ENCODE results near the gene PTPA.
"Not testable (repeated sequence)": the region's sequence is repeated elsewhere in the genome, so short reads cannot be mapped to it uniquely, and the experiment has no call there.

Gene PTPA

GRCh38 chr9:129107651-129108050 is 3.6 kb upstream of the PTPA start:
- H3K27ac ChIP-seq = no peak overlapping the region
- DNase-seq (ENCODE audit: low read depth, low spot score) = no peak

DNA sequence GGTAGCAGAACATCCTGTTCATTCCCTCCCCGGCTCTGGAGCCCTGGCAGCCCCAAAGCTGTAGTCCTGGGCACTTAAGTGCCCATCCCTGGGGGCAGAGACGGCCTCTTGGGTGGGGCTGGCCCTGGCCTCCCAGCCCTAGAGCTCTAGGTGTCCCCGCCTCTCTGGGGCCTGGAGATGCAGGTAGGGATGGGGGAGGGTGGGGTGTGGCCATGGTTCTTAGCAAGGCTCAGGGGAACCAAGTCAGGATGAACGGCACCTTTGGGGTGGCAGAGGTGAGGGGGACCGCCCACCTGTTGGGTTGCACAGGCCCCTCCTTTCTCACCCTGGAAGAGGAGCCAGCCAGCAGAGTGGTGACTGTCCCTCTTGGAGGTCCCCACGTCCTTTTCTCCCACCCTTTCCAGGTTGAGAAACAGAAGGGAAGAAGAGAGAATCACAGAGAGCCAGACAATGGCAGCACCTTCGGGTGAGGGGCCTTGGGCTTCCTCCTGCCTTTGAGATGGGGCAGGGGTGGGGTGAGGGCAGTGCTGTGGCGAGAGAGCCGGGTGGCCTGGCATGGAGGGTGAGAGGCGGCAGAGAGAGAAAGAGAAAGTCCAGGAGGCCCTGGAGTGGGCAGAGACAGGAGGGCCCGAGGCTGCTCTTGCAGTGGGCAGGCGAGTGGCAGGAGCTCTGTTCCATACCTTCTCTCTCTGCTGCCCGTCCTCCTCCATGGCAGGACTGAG is 3.0 kb upstream of the PTPA start:
- H3K27ac ChIP-seq = no peak overlapping the region
- no peak for DNase-seq (ENCODE audit: low read depth, low spot score)

DNA sequence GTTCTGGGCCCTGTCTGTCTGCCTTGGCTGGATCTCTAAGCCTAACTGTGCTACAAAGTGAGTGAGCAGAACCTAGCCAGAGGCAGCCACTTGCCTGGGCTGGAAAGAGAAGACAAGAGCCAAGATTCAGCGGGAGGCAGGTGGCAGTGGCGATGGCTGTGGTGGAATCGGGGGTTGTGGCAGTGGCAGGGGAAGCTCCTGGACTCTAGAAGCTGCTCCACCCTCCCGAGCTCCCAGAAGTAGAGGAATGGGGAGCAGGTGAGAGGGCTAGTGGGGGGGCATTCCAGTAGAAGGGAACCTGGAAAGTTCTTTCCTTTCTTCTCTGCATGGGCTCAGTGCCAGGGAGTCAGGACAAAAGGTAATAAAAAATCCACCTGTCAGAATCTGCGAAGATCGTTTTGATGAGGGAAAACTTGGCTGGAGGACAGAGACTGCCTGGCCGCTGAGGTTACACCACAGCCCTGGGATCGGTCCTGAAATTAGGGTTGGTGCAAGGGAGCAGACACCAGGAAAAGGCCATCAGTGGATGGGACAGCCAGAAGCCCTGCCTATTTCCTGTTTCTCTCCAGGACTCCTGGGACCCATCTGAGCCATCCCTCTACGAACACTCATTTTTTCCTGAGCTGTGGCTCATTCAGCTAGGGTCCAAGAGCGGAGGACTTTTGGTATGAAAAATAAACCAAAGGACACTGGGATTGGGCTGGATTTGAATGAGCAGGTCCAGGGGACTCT is 2.2 kb upstream of the PTPA start:
- DNase-seq (ENCODE audit: low read depth, low spot score) = no peak

GRCh38 chr9:129109537-129109903 is 1.7 kb upstream of the PTPA start:
- DNase-seq (ENCODE audit: low read depth, low spot score) = no peak

More for the DNA sequence above, 2.2 kb upstream of the PTPA start:
- no peak overlapping the region for H3K27ac ChIP-seq

DNA sequence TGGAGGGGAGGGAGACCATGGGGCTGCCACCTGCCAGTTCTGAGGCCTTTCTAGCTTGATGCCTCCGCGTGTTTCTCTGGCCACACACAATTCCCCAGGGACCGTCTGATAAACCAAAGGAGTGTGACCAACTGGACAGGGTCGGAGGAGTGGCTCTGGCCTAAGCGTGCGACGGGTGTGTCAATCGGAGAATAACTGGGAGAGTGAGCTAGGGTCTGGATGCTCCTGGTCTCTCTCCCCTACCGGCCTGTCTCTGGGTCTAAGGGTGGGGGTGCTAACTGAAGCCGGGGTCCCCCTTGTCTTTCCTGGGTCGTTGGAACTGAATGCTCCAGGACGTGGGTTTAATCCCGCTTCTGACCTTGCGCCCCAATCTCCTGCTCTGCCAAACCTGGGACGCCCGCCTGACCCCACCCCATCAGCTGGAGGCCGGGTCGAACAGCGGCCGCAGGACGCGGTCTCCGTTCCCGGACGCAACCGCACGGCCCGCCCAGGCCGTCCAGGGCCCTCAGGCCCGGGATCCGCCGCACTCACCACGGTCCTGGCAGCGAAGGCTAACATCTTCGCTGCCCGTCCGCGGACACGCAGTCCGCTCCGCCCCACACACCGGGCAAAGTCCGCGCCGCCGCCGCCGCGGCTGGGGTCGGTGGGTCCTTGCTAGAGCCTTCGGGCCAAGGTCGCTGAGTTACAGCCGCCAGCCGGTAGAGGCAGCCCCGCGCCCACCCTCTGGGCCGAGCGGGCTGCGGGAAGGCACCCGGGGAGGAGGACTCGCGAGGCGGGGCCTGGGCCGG is 1.1 kb upstream of the PTPA start:
- H3K27ac ChIP-seq = peak overlapping the region; percentile 82
- no peak for DNase-seq (ENCODE audit: low read depth, low spot score)

More at GRCh38 chr9:129109537-129109903, 1.7 kb upstream of the PTPA start:
- H3K27ac ChIP-seq = no peak overlapping the region

DNA sequence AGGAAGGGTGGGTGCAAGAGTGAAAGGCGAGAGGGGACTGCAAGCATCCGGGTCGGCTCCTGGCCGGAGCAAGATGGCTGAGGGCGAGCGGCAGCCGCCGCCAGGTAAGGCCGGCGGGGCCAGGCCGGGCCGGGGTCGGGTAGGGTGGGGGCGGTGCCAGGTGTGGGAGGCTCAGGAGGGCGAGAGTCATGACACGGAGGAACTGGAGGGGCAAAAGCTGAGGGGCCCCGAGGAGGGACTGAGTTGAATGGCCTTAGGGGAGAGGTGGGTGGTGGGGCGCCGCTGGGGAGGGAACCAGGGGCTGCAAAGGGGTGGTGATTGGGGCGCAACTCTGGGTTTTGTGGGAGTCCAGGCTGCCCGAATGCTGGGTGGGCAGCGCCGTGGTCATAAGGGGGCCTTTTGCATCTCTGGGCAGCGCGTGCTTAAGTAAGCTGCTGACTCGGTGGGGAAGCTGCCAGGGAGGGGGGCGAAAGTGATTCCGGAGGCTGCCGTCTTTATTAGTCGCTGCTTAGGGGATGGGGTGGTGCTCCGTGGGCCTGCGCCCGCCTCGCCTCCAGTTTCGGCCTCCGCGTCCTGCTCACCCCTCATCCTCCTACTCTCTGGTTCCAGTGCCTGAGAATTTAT is 425 bp downstream of the PTPA start:
- DNase-seq (ENCODE audit: low read depth, low spot score) = no peak
- H3K27ac ChIP-seq = peak overlapping the region; percentile 82

- peak overlapping the region; percentile 82 for H3K27ac ChIP-seq
These were observed 1.3 kb downstream of the PTPA start for GRCh38 chr9:129112526-129112925.

DNA sequence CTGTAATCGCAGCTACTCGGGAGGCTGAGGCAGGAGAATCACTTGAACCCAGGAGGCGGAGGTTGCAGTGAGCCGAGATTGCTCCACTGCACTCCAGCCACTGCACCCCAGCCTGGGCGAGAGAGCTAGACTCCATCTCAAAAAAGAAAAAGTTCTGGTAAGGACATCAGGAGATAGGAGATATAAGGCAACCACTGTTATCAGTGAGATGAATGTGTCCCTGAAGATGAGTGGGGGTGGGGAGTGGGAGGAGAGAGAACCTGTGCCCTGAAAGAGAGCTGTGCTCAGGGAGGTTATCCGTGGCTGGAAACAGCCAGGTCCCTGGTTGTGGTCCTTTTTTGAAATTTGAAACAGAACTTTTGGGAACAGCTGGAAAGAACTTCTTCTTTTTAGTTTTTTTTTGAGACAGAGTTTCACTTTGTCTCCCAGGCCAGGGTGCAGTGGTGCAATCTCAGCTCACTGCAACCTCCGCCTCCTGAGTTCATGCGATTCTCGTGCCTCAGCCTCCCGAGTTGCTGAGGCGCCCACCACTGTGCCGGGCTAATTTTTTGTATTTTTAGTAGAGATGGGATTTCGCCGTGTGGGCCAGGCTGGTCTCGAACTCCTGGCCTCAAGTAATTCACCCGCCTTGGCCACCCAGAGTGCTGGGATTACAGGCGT is 2.6 kb downstream of the PTPA start:
- DNase-seq (ENCODE audit: low read depth, low spot score) = no peak
- no peak overlapping the region for H3K27ac ChIP-seq

More at GRCh38 chr9:129112526-129112925, 1.3 kb downstream of the PTPA start:
- DNase-seq (ENCODE audit: low read depth, low spot score) = not testable (repeated sequence)

DNA sequence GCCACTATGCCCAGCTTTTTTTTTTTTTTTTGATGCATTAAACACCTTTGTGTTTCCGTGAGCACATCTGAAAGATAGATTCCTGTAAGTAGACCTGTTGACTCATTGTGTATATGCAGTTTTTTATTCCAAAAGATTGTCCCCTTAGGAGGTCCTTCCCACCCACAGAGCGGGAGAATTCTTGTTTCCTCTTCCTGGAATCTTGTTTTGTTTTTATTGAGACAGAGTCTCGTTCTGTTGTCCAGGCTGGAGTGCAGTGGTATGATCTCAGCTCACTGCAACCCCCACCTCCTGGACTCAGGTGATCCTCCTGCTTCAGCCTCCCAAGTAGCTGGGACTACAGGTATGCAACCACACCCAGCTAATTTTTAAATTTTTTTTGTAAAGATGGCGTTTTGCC is 7.6 kb downstream of the PTPA start:
- H3K27ac ChIP-seq = no peak overlapping the region
- no peak for DNase-seq (ENCODE audit: low read depth, low spot score)

DNA sequence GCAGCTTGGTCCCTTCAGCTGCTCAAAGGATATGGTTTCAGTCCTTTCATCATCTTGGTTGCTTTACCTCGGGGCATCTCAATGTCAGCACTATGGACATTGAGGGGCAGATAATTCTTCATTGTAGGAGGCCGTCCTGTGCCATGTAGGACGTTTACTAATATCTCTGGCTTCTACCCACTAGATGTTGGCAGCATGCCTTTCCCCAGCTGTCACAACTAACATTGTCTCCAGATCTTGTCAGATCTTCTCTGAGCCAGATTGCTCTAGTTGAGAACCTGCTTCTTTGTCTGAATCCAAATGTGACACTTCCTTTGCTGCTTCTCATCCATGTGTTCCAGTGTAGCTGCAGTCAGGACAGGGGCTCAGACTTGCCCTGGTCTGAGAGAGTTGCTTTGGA is 10.3 kb downstream of the PTPA start:
- DNase-seq (ENCODE audit: low read depth, low spot score) = no peak
- H3K27ac ChIP-seq = no peak overlapping the region

- DNase-seq (ENCODE audit: low read depth, low spot score) = no peak
- no peak overlapping the region for H3K27ac ChIP-seq
These were observed 10.9 kb downstream of the PTPA start for GRCh38 chr9:129122133-129122532.

- H3K27ac ChIP-seq; DNase-seq (ENCODE audit: low read depth, low spot score): not testable (repeated sequence)
These were observed 11.8 kb downstream of the PTPA start for GRCh38 chr9:129122976-129123375.

DNA sequence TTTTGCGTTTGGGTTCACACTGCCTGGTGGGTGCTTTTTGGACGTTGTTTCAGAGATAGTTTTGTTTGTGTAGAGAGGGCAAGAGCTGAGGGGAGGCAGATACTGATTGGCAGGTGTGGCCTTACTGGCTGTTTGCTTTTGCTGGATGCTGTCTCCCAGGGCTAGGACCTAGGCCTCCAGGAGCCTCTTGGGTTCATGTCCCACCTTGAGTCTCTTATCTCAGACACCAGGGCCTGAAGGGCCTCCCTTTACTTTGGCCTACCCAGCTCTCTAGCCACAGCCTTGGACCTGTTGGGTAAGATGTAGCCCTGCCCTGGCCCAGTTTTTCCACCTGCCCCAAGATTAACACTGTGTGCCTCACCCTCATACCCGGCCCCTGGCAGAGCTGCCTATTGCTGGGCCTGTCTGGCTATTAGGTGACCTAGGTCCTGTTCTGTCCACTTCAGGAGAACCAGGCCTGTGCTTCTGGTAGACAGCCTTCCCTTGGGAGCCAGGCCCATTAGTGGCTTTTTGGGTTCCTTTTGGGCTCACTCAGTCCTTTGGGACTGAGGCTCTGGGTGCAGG is 13.4 kb downstream of the PTPA start:
- DNase-seq (ENCODE audit: low read depth, low spot score) = no peak
- H3K27ac ChIP-seq = peak overlapping the region; percentile 82

DNA sequence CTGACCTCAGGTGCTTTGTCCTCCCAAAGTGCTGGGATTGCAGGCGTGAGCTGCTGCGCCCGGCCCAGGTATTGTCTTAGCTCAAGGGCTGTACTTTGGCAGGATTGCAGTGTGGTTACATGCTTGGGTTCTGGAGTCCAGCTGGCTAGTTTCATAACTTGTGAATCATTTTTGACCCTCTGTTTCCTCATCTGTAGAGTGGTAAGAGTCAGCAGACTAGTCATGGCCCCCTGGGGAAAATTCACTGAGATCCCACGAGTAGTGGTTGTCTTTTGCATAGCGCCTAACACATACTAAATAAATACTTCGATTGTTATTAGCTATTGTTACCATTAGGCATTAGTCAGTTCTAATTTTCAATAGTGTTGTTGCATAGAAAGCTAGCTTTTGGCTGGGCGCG is 14.3 kb downstream of the PTPA start:
- DNase-seq (ENCODE audit: low read depth, low spot score) = no peak
- H3K27ac ChIP-seq = peak overlapping the region; percentile 82

DNA sequence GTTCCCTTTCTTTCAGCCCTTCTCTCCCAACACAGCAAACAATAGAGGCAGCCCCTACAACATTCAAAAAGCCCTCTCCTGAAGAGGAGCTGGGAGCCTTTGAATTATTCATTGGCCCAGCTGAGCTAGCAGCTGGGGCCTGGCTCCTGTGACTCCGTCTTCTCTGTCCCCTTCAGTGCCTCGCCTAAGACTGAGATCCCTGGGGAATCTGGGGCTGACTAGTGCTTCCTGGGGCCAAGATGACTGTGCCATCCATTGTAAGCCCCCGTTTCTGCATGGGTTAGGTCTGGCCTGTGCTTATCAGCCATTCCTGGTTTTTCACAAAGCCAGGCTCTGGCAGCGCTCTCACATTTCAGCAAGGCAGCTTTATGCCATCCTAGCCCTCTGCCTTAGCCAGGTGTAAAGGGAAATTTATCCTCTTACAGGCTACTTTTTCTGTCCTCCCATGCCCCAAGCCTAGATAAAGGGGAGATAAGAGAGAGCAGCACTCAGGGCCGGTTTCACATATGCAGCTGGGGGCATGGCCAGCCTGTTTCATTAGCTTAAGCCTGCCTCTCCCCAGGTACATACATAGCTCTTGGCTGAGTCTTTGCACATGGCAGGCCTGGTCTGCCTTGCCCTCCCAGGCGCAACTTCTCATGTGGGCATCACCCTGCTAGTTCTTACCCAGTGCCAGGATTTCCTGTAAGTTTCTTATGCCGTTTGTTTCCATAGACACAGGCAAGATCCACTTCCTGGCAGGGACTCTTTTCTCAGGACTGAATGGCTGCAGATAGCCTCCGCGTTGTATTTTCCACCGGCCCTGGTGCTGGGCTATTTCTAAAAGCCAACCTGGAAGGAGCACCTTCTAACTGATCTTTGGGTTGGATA is 15.8 kb downstream of the PTPA start:
- peak overlapping the region; percentile 82 for H3K27ac ChIP-seq
- DNase-seq (ENCODE audit: low read depth, low spot score) = no peak

GRCh38 chr9:129128689-129129088 is 17.5 kb downstream of the PTPA start:
- no peak for DNase-seq (ENCODE audit: low read depth, low spot score)
- no peak overlapping the region for H3K27ac ChIP-seq

DNA sequence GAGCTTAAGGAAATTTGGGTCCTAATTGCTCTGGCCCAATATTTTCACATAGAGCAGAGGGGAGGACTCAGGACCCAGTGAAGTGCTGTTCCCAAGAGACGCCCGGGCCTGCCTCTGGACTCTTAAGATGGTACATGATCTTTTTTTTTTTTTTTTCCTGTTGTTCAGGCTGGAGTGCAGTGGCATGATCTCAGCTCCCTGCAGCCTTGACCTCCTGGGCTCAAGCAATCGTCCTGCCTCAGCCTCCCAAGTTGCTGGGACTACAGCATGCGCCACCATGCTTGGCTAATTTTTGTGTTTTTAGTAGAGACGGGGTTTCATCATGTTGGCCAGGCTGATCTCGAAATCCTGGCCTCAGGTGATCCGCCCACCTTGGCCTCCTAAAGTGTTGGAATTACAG is 19.1 kb downstream of the PTPA start:
- DNase-seq (ENCODE audit: low read depth, low spot score) = not testable (repeated sequence)

GRCh38 chr9:129130791-129131190 is 19.6 kb downstream of the PTPA start:
- no peak for DNase-seq (ENCODE audit: low read depth, low spot score)
- H3K27ac ChIP-seq = no peak overlapping the region

More for the DNA sequence above, 19.1 kb downstream of the PTPA start:
- not testable (repeated sequence) for H3K27ac ChIP-seq

All from epithelial cell of prostate (primary cell).